D721Med (cell line): Measurements from ENCODE around the gene OR52N5.

Experiments
- DNase-seq: peaks from one replicate; pipeline ENCODE4 v3.0.0; 2011; ENCODE audit warnings: low spot score; ENCODE audit not compliant: insufficient read length
- FAIRE-seq: peaks from 2 replicates; lab custom pipeline; 2011; peaks lifted over from hg19 to GRCh38; lab: Jason Lieb, UNC
- TF ChIP-seq, protein P1 (sequence below): IDR thresholded peaks from 2 replicates; pipeline ENCODE4 v1.5.1; 2012; ENCODE audit warnings: mild to moderate bottlenecking, control low read depth; ENCODE audit not compliant: insufficient read depth; ENCODE audit errors: missing control alignments

The OR52N5 gene

GRCh38 chr11:5783255-5783654, at the start of gene OR52N5:
TSS of gene OR52N5 (minus strand) at chr11:5783355. CDS start at chr11:5778634, 4,721 bp downstream.
- no peak for DNase-seq
- TF ChIP-seq, protein P1, sequence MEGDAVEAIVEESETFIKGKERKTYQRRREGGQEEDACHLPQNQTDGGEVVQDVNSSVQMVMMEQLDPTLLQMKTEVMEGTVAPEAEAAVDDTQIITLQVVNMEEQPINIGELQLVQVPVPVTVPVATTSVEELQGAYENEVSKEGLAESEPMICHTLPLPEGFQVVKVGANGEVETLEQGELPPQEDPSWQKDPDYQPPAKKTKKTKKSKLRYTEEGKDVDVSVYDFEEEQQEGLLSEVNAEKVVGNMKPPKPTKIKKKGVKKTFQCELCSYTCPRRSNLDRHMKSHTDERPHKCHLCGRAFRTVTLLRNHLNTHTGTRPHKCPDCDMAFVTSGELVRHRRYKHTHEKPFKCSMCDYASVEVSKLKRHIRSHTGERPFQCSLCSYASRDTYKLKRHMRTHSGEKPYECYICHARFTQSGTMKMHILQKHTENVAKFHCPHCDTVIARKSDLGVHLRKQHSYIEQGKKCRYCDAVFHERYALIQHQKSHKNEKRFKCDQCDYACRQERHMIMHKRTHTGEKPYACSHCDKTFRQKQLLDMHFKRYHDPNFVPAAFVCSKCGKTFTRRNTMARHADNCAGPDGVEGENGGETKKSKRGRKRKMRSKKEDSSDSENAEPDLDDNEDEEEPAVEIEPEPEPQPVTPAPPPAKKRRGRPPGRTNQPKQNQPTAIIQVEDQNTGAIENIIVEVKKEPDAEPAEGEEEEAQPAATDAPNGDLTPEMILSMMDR: no peak
- FAIRE-seq: no peak

- FAIRE-seq: no peak
- TF ChIP-seq, protein P1: no peak
- no peak for DNase-seq
These were observed 48.2 kb upstream of the OR52N5 start for GRCh38 chr11:5831196-5831829.

GRCh38 chr11:5818245-5818886, 35.2 kb upstream of the OR52N5 start:
- FAIRE-seq (no peak), DNase-seq (no peak)
- TF ChIP-seq, protein P1: no peak

GRCh38 chr11:5815534-5815933, 32.4 kb upstream of the OR52N5 start:
- no peak for FAIRE-seq
- TF ChIP-seq, protein P1: no peak
- DNase-seq: no peak

- TF ChIP-seq, protein P1: no peak
- FAIRE-seq (no peak), DNase-seq (no peak)
These were observed 27.0 kb upstream of the OR52N5 start for GRCh38 chr11:5809905-5810795.

GRCh38 chr11:5809122-5809519, 26.0 kb upstream of the OR52N5 start:
- FAIRE-seq (no peak), DNase-seq (no peak)
- TF ChIP-seq, protein P1: no peak
